ENCODE measurements around the gene FGD3. TPM values are rescaled to one million over a fixed set of nuclear protein-coding genes. Genes with fewer than 3 reads are reported as not detected.

FGD3 gene
- polyA plus RNA-seq, 1 experiment: not detected

GRCh38 chr9:92978345-92978875 is 31.1 kb downstream of the FGD3 start:
- ChIA-PET POLR2A (no interaction called here), CTCF (no interaction called here)
- no peaks in the 10 kb centered on the region for H3K27me3 ChIP-seq (ENCODE audit: control insufficient read depth, insufficient read depth, low read length)
- H3K36me3 ChIP-seq (ENCODE audit: control insufficient read depth, insufficient read depth, low read length): no peaks in the 10 kb centered on the region
- DNase-seq (ENCODE audit: low read depth): no peak
- TF ChIP-seq CTCF (IDR thresholded peaks at IDR 0.05; ENCODE audit: insufficient read depth, low read depth, low read length): no peak
- H3K4me3 ChIP-seq (ENCODE audit: low read depth, low read length): no peak overlapping the region

- Histone ChIP-seq H3K27me3 (ENCODE audit: control insufficient read depth, insufficient read depth, low read length) (no peaks in the 10 kb centered on the region), H3K4me3 (ENCODE audit: low read depth, low read length) (no peak overlapping the region), H3K36me3 (ENCODE audit: control insufficient read depth, insufficient read depth, low read length) (no peaks in the 10 kb centered on the region)
- TF ChIP-seq CTCF (IDR thresholded peaks at IDR 0.05; ENCODE audit: insufficient read depth, low read depth, low read length): no peak
- ChIA-PET POLR2A (no interaction called here), CTCF (interaction anchor here (1.5 kb wide), 1 partner anchor 25 kb away, joined by 3 read pairs; no protein-coding TSS in a partner anchor)
- DNase-seq (ENCODE audit: low read depth): no peak
Measured at GRCh38 chr9:92979283-92980056, 32.1 kb downstream of the FGD3 start.

- Histone ChIP-seq H3K27me3 (ENCODE audit: control insufficient read depth, insufficient read depth, low read length) (no peaks in the 10 kb centered on the region), H3K36me3 (ENCODE audit: control insufficient read depth, insufficient read depth, low read length) (no peaks in the 10 kb centered on the region), H3K4me3 (ENCODE audit: low read depth, low read length) (no peak overlapping the region)
- CTCF ChIA-PET: interaction anchor here (1.5 kb wide), 1 partner anchor 26 kb away, joined by 3 read pairs; no protein-coding TSS in a partner anchor
- POLR2A ChIA-PET: no interaction called here
- TF ChIP-seq CTCF (IDR thresholded peaks at IDR 0.05; ENCODE audit: insufficient read depth, low read depth, low read length): no peak
- no peak for DNase-seq (ENCODE audit: low read depth)
Measured at GRCh38 chr9:92980085-92980745, 32.9 kb downstream of the FGD3 start.

GRCh38 chr9:92982130-92982529 is 34.8 kb downstream of the FGD3 start:
- ChIA-PET POLR2A (no interaction called here), CTCF (interaction anchor here (0.6 to 0.9 kb wide), 2 partner anchors 17 to 339 kb away, joined by 3 read pairs; no protein-coding TSS in a partner anchor)
- H3K4me3 ChIP-seq (ENCODE audit: low read depth, low read length): no peak overlapping the region
- no peaks in the 10 kb centered on the region for H3K36me3 ChIP-seq (ENCODE audit: control insufficient read depth, insufficient read depth, low read length)
- DNase-seq (ENCODE audit: low read depth): no peak
- no peak for TF ChIP-seq CTCF (IDR thresholded peaks at IDR 0.05; ENCODE audit: insufficient read depth, low read depth, low read length)
- no peaks in the 10 kb centered on the region for H3K27me3 ChIP-seq (ENCODE audit: control insufficient read depth, insufficient read depth, low read length)

- Histone ChIP-seq H3K27me3 (ENCODE audit: control insufficient read depth, insufficient read depth, low read length) (no peaks in the 10 kb centered on the region), H3K36me3 (ENCODE audit: control insufficient read depth, insufficient read depth, low read length) (no peaks in the 10 kb centered on the region), H3K4me3 (ENCODE audit: low read depth, low read length) (no peak overlapping the region)
- ChIA-PET CTCF (interaction anchor here (0.7 kb wide), 1 partner anchor 20 kb away, joined by 3 read pairs; no protein-coding TSS in a partner anchor), POLR2A (no interaction called here)
- DNase-seq (ENCODE audit: low read depth): no peak
- no peak for TF ChIP-seq CTCF (IDR thresholded peaks at IDR 0.05; ENCODE audit: insufficient read depth, low read depth, low read length)
Measured at GRCh38 chr9:92983984-92984589, 36.8 kb downstream of the FGD3 start.
